Lower leg skin (tissue), 4 donors: ENCODE measurements around the gene SS18L1. TPM values are rescaled to one million over a fixed set of nuclear protein-coding genes. Genes with fewer than 3 reads are reported as not detected.

Experiments used
- DNase-seq, 2 donors: peaks; one replicate each; pipeline ENCODE4 v3.0.0-alpha.2; 2019; ENCODE audit warnings: low spot score in 2 of 2
- H3K4me3 ChIP-seq: fragments of 200-600 bp; sonication (generic); 2 replicates; pipeline ENCODE4 v1.5.1; 2017; ENCODE audit warnings: mild to moderate bottlenecking, low read depth; ENCODE audit not compliant: poor library complexity, severe bottlenecking
- CTCF ChIP-seq, 3 donors: fragments of 450-650 bp; IDR thresholded peaks; one replicate each; pipeline ENCODE4 v1.5.1; 2016; ENCODE audit warnings: antibody characterized with exemption in 3 of 3, mild to moderate bottlenecking in 3 of 3, moderate library complexity in 2 of 3
- POLR2A ChIP-seq, 2 donors: fragments of 450-650 bp; IDR thresholded peaks; one replicate each; pipeline ENCODE4 v1.6.1; 2016 to 2017; ENCODE audit warnings: antibody characterized with exemption in 2 of 2, mild to moderate bottlenecking in 1 of 2, moderate library complexity in 1 of 2
- WGBS, 2 donors: methylation state at CpG; one replicate each; pipeline ENCODE4 v1.1.5; 2018; 5-methylcytosine and 5-hydroxymethylcytosine counted together
- intact Hi-C: fragments of 100-400 bp; cut with DNase I; formaldehyde crosslinking; loops from one replicate; pipeline ENCODE4 v1.15.0; 2023; ENCODE audit warnings: low total_unique reads
- total RNA-seq, 4 donors: library from RNA; depleted of rRNA; stranded (reverse); fragments of >200 nt; gene quantifications; one replicate each; pipeline ENCODE4 v1.1.0, GENCODE V29; 2016

Gene SS18L1
- total RNA-seq, 4 donors from 2014 or later: 23.3 to 51.7 (median 25.8) TPM

DNA sequence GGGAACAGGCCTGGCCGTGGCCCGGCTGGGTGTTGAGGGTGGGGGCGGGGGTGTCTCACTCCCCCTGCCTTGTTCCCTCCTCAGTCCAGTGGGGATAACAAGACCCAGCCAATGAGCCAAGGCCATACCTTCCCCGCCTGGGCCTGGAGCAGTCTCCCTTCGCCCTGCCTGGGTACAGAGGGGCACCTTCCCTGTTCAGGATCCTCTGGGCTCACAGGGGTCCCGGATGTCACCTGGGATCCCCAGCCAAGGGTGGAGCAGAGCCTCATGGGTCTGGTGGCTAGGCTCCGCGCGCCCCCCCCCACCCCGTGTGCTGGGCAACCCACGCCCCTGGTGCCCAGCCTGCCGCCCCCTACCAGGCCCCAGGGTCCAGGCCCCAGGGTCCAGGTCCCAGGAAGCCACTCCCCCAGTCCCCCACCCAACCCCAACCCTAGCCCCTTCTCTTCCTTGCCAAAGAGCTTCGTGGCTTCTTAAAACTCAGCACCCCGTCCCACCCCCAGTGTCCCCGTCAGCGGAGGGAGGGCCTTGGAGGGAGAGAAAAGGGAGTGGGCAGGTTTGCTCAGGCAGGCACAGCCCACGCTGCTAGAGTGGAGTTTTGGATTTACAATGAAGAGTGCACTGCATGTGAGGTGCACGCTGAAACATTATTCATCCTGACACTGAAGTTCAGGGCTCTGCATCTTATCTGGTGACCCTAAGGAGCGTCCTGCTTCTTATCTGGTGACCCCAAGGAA, 64.7 kb downstream of the SS18L1 start:
- no peak for DNase-seq
- H3K4me3 ChIP-seq: no peak overlapping the region
- TF ChIP-seq CTCF (IDR thresholded peaks at IDR 0.05) (no peak), POLR2A (IDR thresholded peaks at IDR 0.05) (no peak)
- intact Hi-C loops: no loop called here
- 57 to 60% methylated on average over 12 to 16 of the region's 19 CpGs for WGBS, 2 donors

DNA sequence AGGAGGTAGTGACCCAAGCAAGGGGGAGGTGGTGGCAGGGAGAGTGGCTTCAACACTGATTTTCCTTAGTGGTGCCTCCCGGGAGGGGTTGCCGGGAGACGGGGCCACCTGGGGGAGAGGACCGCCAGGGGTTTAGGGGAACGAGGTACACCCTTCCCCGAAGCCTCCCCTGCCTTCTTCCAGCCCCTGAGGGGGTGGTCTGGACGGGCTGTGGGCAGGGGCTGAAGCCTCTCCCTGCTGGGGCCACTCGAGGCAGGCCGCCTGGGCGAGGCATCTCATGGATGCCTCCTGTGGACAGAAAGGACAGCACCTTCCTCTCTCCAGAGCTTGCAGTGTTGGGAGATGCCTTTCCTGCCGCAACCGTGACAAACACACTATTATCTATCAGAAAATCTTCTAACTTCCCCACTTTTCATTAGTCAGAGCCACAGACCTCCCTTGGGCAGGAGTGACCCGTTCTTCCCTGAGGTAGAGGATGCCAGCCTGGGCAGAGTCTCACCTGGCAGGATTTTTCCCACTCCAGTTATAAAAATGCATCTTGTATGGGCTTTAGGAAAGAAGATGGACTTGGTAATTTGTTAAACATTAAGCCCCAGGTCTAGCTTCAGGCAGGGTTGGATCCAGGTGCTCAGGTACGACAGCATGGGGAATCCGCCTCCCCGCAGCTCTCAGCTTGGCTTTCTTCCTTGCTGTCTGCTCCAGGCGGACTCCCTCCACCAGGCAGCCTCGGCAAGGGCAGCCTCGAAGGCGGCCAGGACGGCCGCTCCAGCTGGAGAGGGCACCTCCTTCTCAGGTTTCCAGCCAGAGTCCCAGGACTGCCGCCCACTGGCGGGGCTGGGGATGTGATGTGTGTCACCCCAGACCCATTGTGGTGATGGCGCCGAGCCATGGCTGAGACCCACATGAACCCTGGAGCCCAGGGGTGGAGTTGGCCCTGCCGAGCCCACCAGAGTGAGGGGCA, 65.5 kb downstream of the SS18L1 start:
- no peak for DNase-seq
- TF ChIP-seq CTCF (IDR thresholded peaks at IDR 0.05): no peak
- TF ChIP-seq POLR2A (IDR thresholded peaks at IDR 0.05): no peak
- WGBS, 2 donors: 25 to 33% methylated on average over 22 to 25 of the region's 27 CpGs
- intact Hi-C loops: no loop called here
- H3K4me3 ChIP-seq: no peak overlapping the region

DNA sequence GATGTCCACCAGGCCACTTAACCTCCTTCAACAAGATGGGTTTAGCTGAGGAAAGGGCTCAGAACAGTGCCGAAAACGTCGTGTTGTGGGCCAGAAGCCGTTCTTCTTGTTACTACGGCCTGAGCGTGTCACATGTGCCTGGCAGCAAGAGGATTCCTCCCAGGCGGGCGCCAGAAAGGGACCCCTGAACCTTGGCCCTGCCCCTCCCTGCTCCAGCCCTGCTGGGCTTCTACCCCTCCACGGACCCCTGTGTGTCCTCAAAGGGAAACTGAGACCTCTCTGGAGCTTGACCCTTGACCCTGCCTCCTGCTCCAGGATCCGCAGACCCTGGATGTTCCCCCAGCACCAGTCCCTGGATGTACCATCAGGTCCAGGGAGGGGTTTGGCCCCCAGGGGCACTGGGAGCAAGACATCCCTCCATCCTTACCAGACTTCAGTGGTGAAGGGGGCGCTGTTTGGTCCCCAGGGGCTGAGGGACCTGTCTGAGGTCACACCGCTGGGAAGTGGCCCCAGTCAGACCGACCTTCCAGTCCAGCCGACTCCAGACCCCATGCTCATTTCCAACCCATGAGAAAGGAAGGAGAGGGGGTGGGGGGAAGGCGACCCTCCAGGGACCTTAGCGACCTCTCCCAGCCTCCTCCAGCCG, 66.4 kb downstream of the SS18L1 start:
- H3K4me3 ChIP-seq: no peak overlapping the region
- TF ChIP-seq CTCF (IDR thresholded peaks at IDR 0.05): no peak
- TF ChIP-seq POLR2A (IDR thresholded peaks at IDR 0.05): no peak
- intact Hi-C loops: no loop called here
- 56 to 65% methylated on average over 16 of the region's 17 CpGs for WGBS, 2 donors
- DNase-seq: no peak

DNA sequence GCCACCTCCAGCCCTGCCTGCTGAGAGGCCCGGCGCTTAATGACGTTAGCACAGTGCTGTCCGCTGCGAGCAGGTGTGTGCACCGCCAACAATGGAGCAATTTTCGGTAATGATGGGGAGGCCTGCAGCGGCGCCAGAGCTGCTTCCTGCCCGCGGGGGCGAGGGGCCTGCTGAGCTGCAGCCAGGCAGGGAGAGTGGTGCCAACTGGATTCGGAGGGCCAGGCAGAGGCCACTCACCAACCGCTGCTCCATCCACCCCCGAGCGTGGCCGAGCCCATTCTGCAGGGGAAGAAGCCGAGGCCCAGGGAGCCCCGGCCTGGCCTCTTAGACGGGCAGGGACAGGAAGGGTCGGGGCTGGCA, 66.9 kb downstream of the SS18L1 start:
- TF ChIP-seq POLR2A (IDR thresholded peaks at IDR 0.05) (no peak), CTCF (IDR thresholded peaks at IDR 0.05) (no peak)
- intact Hi-C loops: no loop called here
- no peak overlapping the region for H3K4me3 ChIP-seq
- no peak for DNase-seq
- 40 to 53% methylated on average over 16 to 21 of the region's 21 CpGs for WGBS, 2 donors

GRCh38 chr20:62211216-62211615, 67.6 kb downstream of the SS18L1 start:
- WGBS, 2 donors: 81 to 92% methylated on average over 5 to 7 of the region's 8 CpGs

More at GRCh38 chr20:62211216-62211615, 67.6 kb downstream of the SS18L1 start:
- no peak for DNase-seq
- H3K4me3 ChIP-seq: no peak overlapping the region
- intact Hi-C loops: no loop called here
- no peak for TF ChIP-seq POLR2A (IDR thresholded peaks at IDR 0.05)
- no peak for TF ChIP-seq CTCF (IDR thresholded peaks at IDR 0.05)
